Retina (tissue), 1 donor: ENCODE results near the gene CIBAR2.
"Not testable (repeated sequence)": the region's sequence is repeated elsewhere in the genome, so short reads cannot be mapped to it uniquely, and the experiment has no call there.

ENCODE experiments used
- DNase-seq: peaks from one replicate; pipeline ENCODE4 v3.0.0-alpha.2; 2016

The CIBAR2 gene

GRCh38 chr16:85127379-85127723, 15.1 kb upstream of the CIBAR2 start:
- no peak for DNase-seq

GRCh38 chr16:85126705-85127378, 14.6 kb upstream of the CIBAR2 start:
- peak; percentile 57 for DNase-seq

GRCh38 chr16:85126394-85126704, 14.1 kb upstream of the CIBAR2 start:
- DNase-seq, result no peak

- no peak for DNase-seq
Observed at GRCh38 chr16:85125570-85126393, 13.5 kb upstream of the CIBAR2 start.

GRCh38 chr16:85124636-85125346, 12.5 kb upstream of the CIBAR2 start:
- no peak for DNase-seq

- DNase-seq, result no peak
Observed at GRCh38 chr16:85123891-85124635, 11.8 kb upstream of the CIBAR2 start.

- not testable (repeated sequence) for DNase-seq
Observed at GRCh38 chr16:85123441-85123840, 11.2 kb upstream of the CIBAR2 start.

GRCh38 chr16:85120006-85120340, 7.7 kb upstream of the CIBAR2 start:
- no peak for DNase-seq

GRCh38 chr16:85117418-85117817, 5.1 kb upstream of the CIBAR2 start:
- no peak for DNase-seq

- DNase-seq, result peak; percentile 92
Observed at GRCh38 chr16:85114909-85115567, 2.8 kb upstream of the CIBAR2 start.

- DNase-seq, result no peak
Observed at GRCh38 chr16:85113913-85114312, 1.6 kb upstream of the CIBAR2 start.

- DNase-seq, result no peak
Observed at GRCh38 chr16:85113168-85113733, 979 bp upstream of the CIBAR2 start.

GRCh38 chr16:85111184-85111583, 1.1 kb downstream of the CIBAR2 start:
- no peak for DNase-seq

GRCh38 chr16:85110105-85110504, 2.2 kb downstream of the CIBAR2 start:
- DNase-seq, result no peak

- DNase-seq, result no peak
Observed at GRCh38 chr16:85107532-85107931, 4.7 kb downstream of the CIBAR2 start.

- DNase-seq, result no peak
Observed at GRCh38 chr16:85107083-85107482, 5.2 kb downstream of the CIBAR2 start.

- DNase-seq, result no peak
Observed at GRCh38 chr16:85105475-85105874, 6.8 kb downstream of the CIBAR2 start.

GRCh38 chr16:85104821-85105391, 7.4 kb downstream of the CIBAR2 start:
- DNase-seq, result no peak

- no peak for DNase-seq
Observed at GRCh38 chr16:85104147-85104546, 8.1 kb downstream of the CIBAR2 start.

GRCh38 chr16:85103114-85104079, 8.9 kb downstream of the CIBAR2 start:
- DNase-seq, result no peak
